ENCODE results near the gene PPM1H. TPM values are rescaled to one million over a fixed set of nuclear protein-coding genes. Genes with fewer than 3 reads are reported as not detected.

The PPM1H gene
- total and polyA plus RNA-seq, 8 donors: 0.29 to 12.5 (median 3.7) TPM

DNA sequence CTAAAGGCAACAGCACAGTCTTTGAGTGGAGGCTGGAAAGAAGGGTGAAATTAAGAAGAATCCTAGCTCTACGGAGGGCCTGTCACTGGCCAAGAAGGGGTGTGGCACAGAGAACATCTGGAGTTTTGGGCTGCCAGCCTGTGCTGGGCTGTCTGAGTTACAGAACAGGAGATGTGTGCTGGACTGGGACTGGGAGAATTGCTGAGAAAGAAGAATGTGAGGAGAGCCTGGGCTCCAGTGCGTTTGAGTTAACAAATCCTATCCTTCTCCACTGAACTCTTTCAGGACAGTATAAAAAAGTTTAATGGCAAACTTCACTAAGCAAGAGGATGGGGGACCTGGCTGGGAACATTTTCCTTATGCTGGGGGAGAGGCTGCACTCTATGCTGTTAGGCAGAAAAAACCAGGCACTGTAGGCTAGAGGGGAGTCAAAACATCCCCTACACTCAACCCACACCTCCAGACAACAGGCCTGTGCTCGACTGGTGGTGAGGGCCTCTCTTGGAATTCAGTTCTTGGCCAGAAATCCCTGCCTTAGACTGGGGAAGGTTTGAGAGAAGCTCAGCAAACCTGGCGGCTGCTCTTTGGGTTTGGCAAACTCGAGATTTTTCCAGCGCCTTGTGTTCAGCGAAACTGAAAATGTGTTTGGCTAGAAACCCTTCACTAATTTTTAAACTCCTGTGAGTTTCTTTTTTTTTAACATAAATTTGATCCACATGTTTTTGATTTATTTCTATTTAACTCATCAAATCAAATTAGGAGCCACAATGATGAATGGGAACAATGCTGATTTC, 251.0 kb downstream of the PPM1H start:
- Histone ChIP-seq H3K4me3 (no peak overlapping the region), H3K27ac (peak overlapping the region in 4 of 5 donors; percentile 54 to 70 (median 67)), H3K4me1 (peaks cover 0 to 27% (median 10%) of the 10 kb centered on the region in 4 donors), H3K9me3 (no peaks in the 10 kb centered on the region), H3K27me3 (no peaks in the 10 kb centered on the region), H3K36me3 (no peaks in the 10 kb centered on the region)
- TF ChIP-seq EP300 (IDR thresholded peaks at IDR 0.05) (no peak), POLR2AphosphoS5 (IDR thresholded peaks at IDR 0.05) (peak in 1 of 3 donors; percentile 9), POLR2A (IDR thresholded peaks at IDR 0.05) (no peak)
- TF ChIP-seq, protein P1, sequence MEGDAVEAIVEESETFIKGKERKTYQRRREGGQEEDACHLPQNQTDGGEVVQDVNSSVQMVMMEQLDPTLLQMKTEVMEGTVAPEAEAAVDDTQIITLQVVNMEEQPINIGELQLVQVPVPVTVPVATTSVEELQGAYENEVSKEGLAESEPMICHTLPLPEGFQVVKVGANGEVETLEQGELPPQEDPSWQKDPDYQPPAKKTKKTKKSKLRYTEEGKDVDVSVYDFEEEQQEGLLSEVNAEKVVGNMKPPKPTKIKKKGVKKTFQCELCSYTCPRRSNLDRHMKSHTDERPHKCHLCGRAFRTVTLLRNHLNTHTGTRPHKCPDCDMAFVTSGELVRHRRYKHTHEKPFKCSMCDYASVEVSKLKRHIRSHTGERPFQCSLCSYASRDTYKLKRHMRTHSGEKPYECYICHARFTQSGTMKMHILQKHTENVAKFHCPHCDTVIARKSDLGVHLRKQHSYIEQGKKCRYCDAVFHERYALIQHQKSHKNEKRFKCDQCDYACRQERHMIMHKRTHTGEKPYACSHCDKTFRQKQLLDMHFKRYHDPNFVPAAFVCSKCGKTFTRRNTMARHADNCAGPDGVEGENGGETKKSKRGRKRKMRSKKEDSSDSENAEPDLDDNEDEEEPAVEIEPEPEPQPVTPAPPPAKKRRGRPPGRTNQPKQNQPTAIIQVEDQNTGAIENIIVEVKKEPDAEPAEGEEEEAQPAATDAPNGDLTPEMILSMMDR (IDR thresholded peaks at IDR 0.05): no peak
- 50 to 74% (median 71%) methylated on average over 7 of the region's 7 CpGs for WGBS, 5 donors
- peak in 1 of 2 donors; percentile 86 for DNase-seq
- intact Hi-C loops (cut with DNase I; ENCODE audit: low total_unique reads): no loop called here

DNA sequence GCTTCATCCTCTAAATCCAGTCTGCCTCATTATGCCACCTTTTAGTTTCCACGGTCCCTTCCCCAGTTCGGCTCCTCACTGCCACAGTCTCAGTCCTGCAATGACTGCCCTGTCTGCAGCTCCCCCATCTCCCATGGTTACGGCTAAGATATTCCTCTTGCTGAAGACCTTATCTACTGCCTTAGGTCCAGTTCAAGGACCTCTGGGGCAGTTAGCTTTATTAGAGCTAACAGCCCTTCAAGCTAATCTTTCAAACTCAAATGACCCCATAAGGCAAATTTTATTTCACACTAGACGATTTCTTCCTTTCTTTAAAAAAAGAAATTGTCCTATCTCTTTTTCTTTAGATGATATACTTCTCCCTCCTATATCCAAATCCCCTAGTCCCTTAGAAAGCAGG, 253.6 kb downstream of the PPM1H start:
- H3K27ac ChIP-seq: no peak overlapping the region
- DNase-seq: no peak
- peaks cover 0 to 11% (median 0%) of the 10 kb centered on the region in 4 donors for H3K9me3 ChIP-seq
- TF ChIP-seq POLR2A (IDR thresholded peaks at IDR 0.05): no peak
- TF ChIP-seq, protein P1 (IDR thresholded peaks at IDR 0.05): no peak
- TF ChIP-seq EP300 (IDR thresholded peaks at IDR 0.05): no peak
- TF ChIP-seq POLR2AphosphoS5 (IDR thresholded peaks at IDR 0.05): no peak
- H3K4me3 ChIP-seq: no peak overlapping the region
- H3K4me1 ChIP-seq: peaks cover 0 to 24% (median 9%) of the 10 kb centered on the region in 4 donors
- 90 to 93% (median 91%) methylated on average over 4 of the region's 4 CpGs for WGBS, 5 donors
- intact Hi-C loops (cut with DNase I; ENCODE audit: low total_unique reads): no loop called here
- H3K27me3 ChIP-seq: no peaks in the 10 kb centered on the region
- H3K36me3 ChIP-seq: peaks cover 0 to 14% (median 4%) of the 10 kb centered on the region in 4 donors

DNA sequence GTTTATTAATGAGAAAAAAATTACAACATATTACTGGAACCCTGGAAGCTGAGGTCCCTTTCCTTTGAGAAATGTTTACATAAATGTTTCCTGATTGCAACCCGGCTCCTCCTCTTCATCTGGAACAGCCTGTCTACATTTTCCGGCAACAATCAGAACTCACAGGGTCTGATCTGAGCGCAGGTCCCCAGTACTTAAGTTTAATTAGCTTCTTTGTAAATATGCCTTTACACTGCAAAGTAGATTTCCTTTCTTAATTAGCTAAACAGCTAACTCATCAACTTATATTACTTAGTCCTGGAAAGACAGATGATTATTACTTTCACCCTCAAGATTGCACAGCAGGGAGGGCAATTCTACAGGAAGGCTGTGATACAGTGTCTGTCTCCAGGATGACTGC, 255.3 kb downstream of the PPM1H start:
- Histone ChIP-seq H3K4me3 (no peak overlapping the region), H3K36me3 (peaks cover 0 to 16% (median 7%) of the 10 kb centered on the region in 4 donors), H3K4me1 (peaks cover 0 to 18% (median 6%) of the 10 kb centered on the region in 4 donors), H3K27ac (no peak overlapping the region), H3K9me3 (peaks cover 0 to 11% (median 0%) of the 10 kb centered on the region in 4 donors), H3K27me3 (no peaks in the 10 kb centered on the region)
- WGBS, 5 donors: 62 to 79% (median 69%) methylated on average over 3 of the region's 3 CpGs
- DNase-seq: no peak
- intact Hi-C loops (cut with DNase I; ENCODE audit: low total_unique reads): no loop called here
- TF ChIP-seq POLR2A (IDR thresholded peaks at IDR 0.05) (no peak), POLR2AphosphoS5 (IDR thresholded peaks at IDR 0.05) (no peak), EP300 (IDR thresholded peaks at IDR 0.05) (no peak)
- TF ChIP-seq, protein P1 (IDR thresholded peaks at IDR 0.05): no peak

DNA sequence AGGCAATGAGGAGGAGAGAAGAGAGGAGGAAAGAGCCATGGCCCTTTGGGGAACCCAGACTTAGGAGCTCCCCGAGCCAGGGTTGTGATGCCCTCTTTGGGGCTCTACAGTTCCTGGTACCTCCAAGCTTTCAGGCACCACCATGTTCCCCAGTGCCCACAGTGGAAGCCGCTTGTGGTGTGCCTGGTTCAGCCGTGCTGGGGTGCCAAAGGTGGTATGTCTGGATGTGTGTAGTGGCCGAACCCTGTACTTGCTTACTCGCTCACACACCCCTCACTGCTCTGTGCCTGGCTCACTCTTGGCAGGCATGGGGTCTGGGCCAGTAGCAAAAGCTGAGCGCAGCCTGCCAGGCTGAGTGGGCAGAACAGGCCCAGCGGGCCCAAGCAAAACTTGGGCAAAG, 257.6 kb downstream of the PPM1H start:
- Histone ChIP-seq H3K9me3 (peaks cover 0 to 11% (median 0%) of the 10 kb centered on the region in 4 donors), H3K27ac (no peak overlapping the region), H3K4me3 (no peak overlapping the region), H3K4me1 (peaks cover 0 to 11% (median 0%) of the 10 kb centered on the region in 4 donors), H3K27me3 (no peaks in the 10 kb centered on the region), H3K36me3 (peaks cover 0 to 16% (median 7%) of the 10 kb centered on the region in 4 donors)
- no peak for DNase-seq
- TF ChIP-seq POLR2AphosphoS5 (IDR thresholded peaks at IDR 0.05) (no peak), POLR2A (IDR thresholded peaks at IDR 0.05) (no peak), EP300 (IDR thresholded peaks at IDR 0.05) (no peak)
- TF ChIP-seq, protein P1 (IDR thresholded peaks at IDR 0.05): no peak
- 85 to 93% (median 89%) methylated on average over 7 of the region's 7 CpGs for WGBS, 5 donors
- intact Hi-C loops (cut with DNase I; ENCODE audit: low total_unique reads): no loop called here

Data from stomach (tissue), 9 donors.